Uterus (tissue), 2 donors: ENCODE measurements around the gene GNLY.

Experiments used
- POLR2A ChIP-seq, 2 donors: fragments of 450-650 bp; IDR thresholded peaks; one replicate each; pipeline ENCODE4 v1.6.1; 2016; ENCODE audit warnings: antibody characterized with exemption in 2 of 2, mild to moderate bottlenecking in 1 of 2, moderate library complexity in 1 of 2
- TF ChIP-seq, protein P1 (sequence below), 4 experiments: fragments of 200-600 bp in 2 of 4; fragments of 450-650 bp in 2 of 4; sonication (generic) in 2 of 4; IDR thresholded peaks; one replicate each; pipeline ENCODE4 v1.5.1; 2016 to 2019; ENCODE audit warnings: antibody characterized with exemption in 4 of 4, mild to moderate bottlenecking in 2 of 4, moderate library complexity in 1 of 4

DNA sequence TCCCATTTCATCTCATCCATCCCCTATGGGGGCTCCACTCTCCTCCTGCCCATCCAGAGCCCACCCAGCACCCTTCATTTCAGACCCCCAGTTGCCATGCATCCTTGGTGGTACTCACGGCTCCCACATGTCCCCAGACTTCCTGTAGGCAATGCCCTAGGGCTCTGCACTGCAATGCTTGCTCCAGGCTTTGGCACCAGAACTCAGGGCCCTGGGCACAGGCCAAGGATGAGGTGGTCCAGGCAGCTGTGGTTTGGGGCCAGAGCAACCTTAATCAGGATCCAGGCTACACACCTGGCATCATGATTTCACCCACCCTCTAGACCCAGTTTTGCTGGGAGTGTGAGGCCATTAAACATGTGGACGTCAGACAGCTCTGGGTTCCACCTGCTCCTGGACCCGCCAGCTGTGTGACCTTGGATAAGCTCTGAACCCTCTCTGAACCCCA is 26.6 kb upstream of the GNLY start:
- TF ChIP-seq POLR2A (IDR thresholded peaks at IDR 0.05): no peak
- TF ChIP-seq, protein P1, sequence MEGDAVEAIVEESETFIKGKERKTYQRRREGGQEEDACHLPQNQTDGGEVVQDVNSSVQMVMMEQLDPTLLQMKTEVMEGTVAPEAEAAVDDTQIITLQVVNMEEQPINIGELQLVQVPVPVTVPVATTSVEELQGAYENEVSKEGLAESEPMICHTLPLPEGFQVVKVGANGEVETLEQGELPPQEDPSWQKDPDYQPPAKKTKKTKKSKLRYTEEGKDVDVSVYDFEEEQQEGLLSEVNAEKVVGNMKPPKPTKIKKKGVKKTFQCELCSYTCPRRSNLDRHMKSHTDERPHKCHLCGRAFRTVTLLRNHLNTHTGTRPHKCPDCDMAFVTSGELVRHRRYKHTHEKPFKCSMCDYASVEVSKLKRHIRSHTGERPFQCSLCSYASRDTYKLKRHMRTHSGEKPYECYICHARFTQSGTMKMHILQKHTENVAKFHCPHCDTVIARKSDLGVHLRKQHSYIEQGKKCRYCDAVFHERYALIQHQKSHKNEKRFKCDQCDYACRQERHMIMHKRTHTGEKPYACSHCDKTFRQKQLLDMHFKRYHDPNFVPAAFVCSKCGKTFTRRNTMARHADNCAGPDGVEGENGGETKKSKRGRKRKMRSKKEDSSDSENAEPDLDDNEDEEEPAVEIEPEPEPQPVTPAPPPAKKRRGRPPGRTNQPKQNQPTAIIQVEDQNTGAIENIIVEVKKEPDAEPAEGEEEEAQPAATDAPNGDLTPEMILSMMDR (IDR thresholded peaks at IDR 0.05): no peak
